Keratinocyte (primary cell): ENCODE measurements around the gene MTHFD1L. TPM values are rescaled to one million over a fixed set of nuclear protein-coding genes. Genes with fewer than 3 reads are reported as not detected.
"Not testable (repeated sequence)": the region's sequence is repeated elsewhere in the genome, so short reads cannot be mapped to it uniquely, and the experiment has no call there.

Source experiments
- DNase-seq: peaks from one replicate; pipeline ENCODE4 v3.0.0-alpha.2; 2011; ENCODE audit warnings: low read depth, missing footprints, low spot score
- FAIRE-seq: peaks from 2 replicates; lab custom pipeline; 2011; peaks lifted over from hg19 to GRCh38; lab: Jason Lieb, UNC
- H2AFZ ChIP-seq: 2 replicates; pipeline ENCODE4 v1.6.0; 2012; ENCODE audit warnings: low read length, control low read depth, inconsistent platforms; ENCODE audit not compliant: control insufficient read depth
- H3K27ac ChIP-seq: 2 replicates; pipeline ENCODE4 v1.5.1; 2011; ENCODE audit warnings: low read length; ENCODE audit not compliant: control insufficient read depth, insufficient read depth
- H3K27me3 ChIP-seq: 3 replicates; pipeline ENCODE4 v1.6.0; 2011; ENCODE audit warnings: low read length; ENCODE audit not compliant: control insufficient read depth, insufficient read depth; ENCODE audit errors: extremely low read depth
- H3K36me3 ChIP-seq, 2 experiments: 2 replicates in 1 of 2; 3 replicates in 1 of 2; pipeline ENCODE4 v1.5.1; 2011; ENCODE audit warnings: low read length in 2 of 2, mild to moderate bottlenecking in 1 of 2; ENCODE audit not compliant: control insufficient read depth in 2 of 2, insufficient read depth in 2 of 2; ENCODE audit errors: extremely low read depth in 1 of 2
- H3K4me1 ChIP-seq: 3 replicates; pipeline ENCODE4 v1.5.1; 2011; ENCODE audit warnings: low read length; ENCODE audit not compliant: control insufficient read depth, insufficient read depth; ENCODE audit errors: extremely low read depth
- H3K4me2 ChIP-seq: 3 replicates; pipeline ENCODE4 v1.6.0; 2011; ENCODE audit warnings: low read depth, low read length; ENCODE audit not compliant: control insufficient read depth, insufficient read depth; ENCODE audit errors: extremely low read depth
- H3K4me3 ChIP-seq, 3 experiments: fragments of 200-600 bp in 1 of 3; sonication (generic) in 1 of 3; 2 replicates in 2 of 3; 3 replicates in 1 of 3; pipeline ENCODE4 v1.5.1; 2011 to 2016; ENCODE audit warnings: low read length in 3 of 3, mild to moderate bottlenecking in 3 of 3, control low read depth in 2 of 3, inconsistent platforms in 1 of 3, low read depth in 1 of 3, mixed read lengths in 1 of 3, mixed run types in 1 of 3, moderate library complexity in 1 of 3; ENCODE audit not compliant: control insufficient read depth in 2 of 3, insufficient read depth in 2 of 3; ENCODE audit errors: extremely low read depth in 1 of 3
- H3K79me2 ChIP-seq: 2 replicates; pipeline ENCODE4 v1.6.0; 2012; ENCODE audit warnings: low read length; ENCODE audit not compliant: control insufficient read depth, insufficient read depth
- H3K9ac ChIP-seq: 3 replicates; pipeline ENCODE4 v1.6.0; 2011; ENCODE audit warnings: low read length; ENCODE audit not compliant: control insufficient read depth, insufficient read depth; ENCODE audit errors: extremely low read depth
- H3K9me1 ChIP-seq: 3 replicates; pipeline ENCODE4 v1.6.0; 2011; ENCODE audit warnings: low read length; ENCODE audit not compliant: control insufficient read depth, insufficient read depth; ENCODE audit errors: extremely low read depth
- H3K9me3 ChIP-seq: 2 replicates; pipeline ENCODE4 v1.5.1; 2012; ENCODE audit warnings: low read depth, low read length; ENCODE audit not compliant: control insufficient read depth
- H4K20me1 ChIP-seq: 3 replicates; pipeline ENCODE4 v1.6.0; 2011; ENCODE audit warnings: low read length; ENCODE audit not compliant: control insufficient read depth, insufficient read depth; ENCODE audit errors: extremely low read depth
- CTCF ChIP-seq, 3 experiments: IDR thresholded peaks in 1 of 3; conservative IDR thresholded peaks in 1 of 3; optimal IDR thresholded peaks in 1 of 3; 2 replicates in 2 of 3; 3 replicates in 1 of 3; pipeline versions ENCODE3 to v1.5.1; 2011; ENCODE audit warnings: low read length in 3 of 3, mild to moderate bottlenecking in 3 of 3, moderate library complexity in 2 of 3, control low read depth in 1 of 3, inconsistent platforms in 1 of 3; ENCODE audit not compliant: insufficient read depth in 2 of 3; ENCODE audit errors: extremely low read depth in 1 of 3
- EZH2 ChIP-seq: IDR thresholded peaks from one replicate; pipeline ENCODE4 v1.6.1; 2012; ENCODE audit warnings: inconsistent platforms, mild to moderate bottlenecking, low read length, moderate library complexity
- dilution Hi-C: fragments of 300-500 bp; cut with MboI; formaldehyde crosslinking; loops from one replicate; pipeline ENCODE4 v1.7.0; 2020; ENCODE audit warnings: low sequenced_read_pairs; ENCODE audit not compliant: extremely low pct_ligation_motif_present
- polyA plus RNA-seq, 5 experiments: library from polyadenylated mRNA; depleted of rRNA in 3 of 5; stranded (reverse) in 3 of 5; stranded (forward) in 1 of 5; unstranded in 1 of 5; fragments of >200 nt; gene quantifications; 1 replicate in 1 of 5; 2 replicates in 3 of 5; 3 replicates in 1 of 5; pipeline versions ENCODE4 v1.2.1 to v1.2.3, GENCODE V29; 2011 to 2012; ENCODE audit warnings: missing spikeins in 2 of 5, low read depth in 1 of 5, low replicate concordance in 1 of 5

The MTHFD1L gene
- polyA plus RNA-seq, 1 donor (not counting 4 experiments of a cell fraction or from before 2014, with no cell fraction given) = 38.0 TPM

GRCh38 chr6:151041686-151042085 lies 176.2 kb downstream of the MTHFD1L start:
- DNase-seq (no peak), FAIRE-seq (no peak)
- H3K36me3 ChIP-seq = peaks cover 0 to 10% of the 10 kb centered on the region in 2 experiments
- dilution Hi-C loops = no loop called here
- peaks cover 45% of the 10 kb centered on the region for H3K4me1 ChIP-seq
- no peaks in the 10 kb centered on the region for H3K79me2 ChIP-seq
- H4K20me1 ChIP-seq = no peaks in the 10 kb centered on the region
- H3K27ac ChIP-seq = peak overlapping the region; percentile 59
- no peak overlapping the region for H3K4me3 ChIP-seq
- no peak overlapping the region for H2AFZ ChIP-seq
- H3K9me1 ChIP-seq = no peaks in the 10 kb centered on the region
- H3K9ac ChIP-seq = peak overlapping the region; percentile 9
- H3K4me2 ChIP-seq = peak overlapping the region; percentile 19
- H3K9me3 ChIP-seq = no peaks in the 10 kb centered on the region
- TF ChIP-seq CTCF (optimal IDR thresholded peaks at IDR 0.05 in 1 of 3, IDR thresholded peaks at IDR 0.05 in 1 of 3, conservative IDR thresholded peaks at IDR 0.05 in 1 of 3; ENCODE audit: extremely low read depth in 1 of 3, insufficient read depth in 2 of 3, low read length in 3 of 3) (no peak), EZH2 (no peak)
- no peaks in the 10 kb centered on the region for H3K27me3 ChIP-seq

GRCh38 chr6:151042911-151043330 lies 177.4 kb downstream of the MTHFD1L start:
- DNase-seq, FAIRE-seq, H3K27me3 ChIP-seq, dilution Hi-C loops, H3K9me3 ChIP-seq, H3K9me1 ChIP-seq, H2AFZ ChIP-seq, H3K4me3 ChIP-seq, H3K79me2 ChIP-seq, H4K20me1 ChIP-seq, H3K4me2 ChIP-seq, H3K9ac ChIP-seq: not testable (repeated sequence)
- H3K4me1 ChIP-seq = peaks cover 34% of the 10 kb centered on the region
- H3K36me3 ChIP-seq = peaks cover 0 to 10% of the 10 kb centered on the region in 2 experiments
- peak overlapping the region; percentile 31 for H3K27ac ChIP-seq

GRCh38 chr6:151043944-151044343 lies 178.4 kb downstream of the MTHFD1L start:
- dilution Hi-C loops = no loop called here
- H2AFZ ChIP-seq = no peak overlapping the region
- no peak overlapping the region for H3K9ac ChIP-seq
- H3K4me1 ChIP-seq = peaks cover 30% of the 10 kb centered on the region
- H3K9me1 ChIP-seq = no peaks in the 10 kb centered on the region
- no peaks in the 10 kb centered on the region for H3K27me3 ChIP-seq
- FAIRE-seq (no peak), DNase-seq (no peak)
- TF ChIP-seq EZH2 (no peak), CTCF (optimal IDR thresholded peaks at IDR 0.05 in 1 of 3, IDR thresholded peaks at IDR 0.05 in 1 of 3, conservative IDR thresholded peaks at IDR 0.05 in 1 of 3; ENCODE audit: extremely low read depth in 1 of 3, insufficient read depth in 2 of 3, low read length in 3 of 3) (no peak)
- no peak overlapping the region for H3K27ac ChIP-seq
- H3K36me3 ChIP-seq = peaks cover 0 to 5% of the 10 kb centered on the region in 2 experiments
- no peaks in the 10 kb centered on the region for H4K20me1 ChIP-seq
- H3K4me3 ChIP-seq = no peak overlapping the region
- no peaks in the 10 kb centered on the region for H3K79me2 ChIP-seq
- no peaks in the 10 kb centered on the region for H3K9me3 ChIP-seq
- no peak overlapping the region for H3K4me2 ChIP-seq
